Measurements from ENCODE around the gene STRN3. TPM values are rescaled to one million over a fixed set of nuclear protein-coding genes. Genes with fewer than 3 reads are reported as not detected.

The STRN3 gene
- total RNA-seq, 4 donors from 2014 or later: 34.8 to 52.6 (median 42.4) TPM

GRCh38 chr14:31027847-31028246, 1.7 kb upstream of the STRN3 start:
- TF ChIP-seq CTCF (IDR thresholded peaks at IDR 0.05; ENCODE audit: low read depth): no peak

GRCh38 chr14:31026450-31027235, 464 bp upstream of the STRN3 start:
- TF ChIP-seq CTCF (IDR thresholded peaks at IDR 0.05; ENCODE audit: low read depth): no peak

- TF ChIP-seq CTCF (IDR thresholded peaks at IDR 0.05; ENCODE audit: low read depth): no peak
Observed at GRCh38 chr14:31025367-31026076, 657 bp downstream of the STRN3 start, which contains the start of gene AP4S1. TSS of gene AP4S1 (plus strand) at chr14:31025649. CDS start at chr14:31066197, 40,548 bp downstream.

GRCh38 chr14:31024577-31025366, 1.4 kb downstream of the STRN3 start:
- TF ChIP-seq CTCF (IDR thresholded peaks at IDR 0.05; ENCODE audit: low read depth): no peak

GRCh38 chr14:31024010-31024480, 2.1 kb downstream of the STRN3 start:
- TF ChIP-seq CTCF (IDR thresholded peaks at IDR 0.05; ENCODE audit: low read depth): no peak

GRCh38 chr14:31022386-31022785, 3.8 kb downstream of the STRN3 start:
- no peak for TF ChIP-seq CTCF (IDR thresholded peaks at IDR 0.05; ENCODE audit: low read depth)
